Kidney (tissue), 14 donors: ENCODE results near the gene DCPS. TPM values are rescaled to one million over a fixed set of nuclear protein-coding genes. Genes with fewer than 3 reads are reported as not detected.

ENCODE experiments used
- DNase-seq, 5 donors: peaks; one replicate each; pipeline ENCODE4 v3.0.0-alpha.2; 2013 to 2020
- FAIRE-seq: peaks from 2 replicates; lab custom pipeline; 2012; peaks lifted over from hg19 to GRCh38; lab: Jason Lieb, UNC
- H3K27ac ChIP-seq, 2 donors: one replicate each; pipeline ENCODE4 v1.7.0; 2013; ENCODE audit warnings: low read depth in 2 of 2, low read length in 2 of 2, inconsistent platforms in 1 of 2
- H3K27me3 ChIP-seq: one replicate; pipeline ENCODE4 v1.7.1; 2013; ENCODE audit warnings: low read length, inconsistent platforms; ENCODE audit not compliant: control insufficient read depth, insufficient read depth
- H3K36me3 ChIP-seq, 3 donors: one replicate each; pipeline versions ENCODE4 v1.7.0 to v1.7.1; 2013; ENCODE audit warnings: low read length in 3 of 3, control low read depth in 1 of 3, inconsistent platforms in 1 of 3; ENCODE audit not compliant: insufficient read depth in 3 of 3, control insufficient read depth in 2 of 3
- H3K4me1 ChIP-seq, 3 donors: one replicate each; pipeline versions ENCODE4 v1.7.0 to v1.7.1; 2013; ENCODE audit warnings: low read length in 3 of 3, inconsistent platforms in 1 of 3, low read depth in 1 of 3; ENCODE audit not compliant: control insufficient read depth in 2 of 3, insufficient read depth in 2 of 3
- H3K4me3 ChIP-seq, 3 donors: one replicate each; pipeline versions ENCODE4 v1.7.0 to v1.8.1; 2013; ENCODE audit warnings: low read length in 3 of 3, control low read depth in 1 of 3, inconsistent platforms in 1 of 3
- H3K9ac ChIP-seq, 3 donors: one replicate each; pipeline versions ENCODE4 v1.7.0 to v1.7.1; 2013; ENCODE audit warnings: low read length in 3 of 3, control low read depth in 1 of 3, inconsistent platforms in 1 of 3
- H3K9me3 ChIP-seq, 3 donors: one replicate each; pipeline versions ENCODE4 v1.7.0 to v1.7.1; 2013; ENCODE audit warnings: low read length in 3 of 3, control low read depth in 1 of 3, inconsistent platforms in 1 of 3; ENCODE audit not compliant: control insufficient read depth in 2 of 3, insufficient read depth in 1 of 3
- intact Hi-C: fragments of 100-400 bp; cut with DNase I; formaldehyde crosslinking; loops from one replicate; pipeline ENCODE4 v1.11.1; 2022
- polyA plus RNA-seq: library from polyadenylated mRNA; stranded (reverse); fragments of 350-450 nt; fragmentation: Illumina TruSeq; extraction: RNeasy Lipid Tissue Mini Kit (QIAGEN cat#74804); gene quantifications from one replicate; pipeline ENCODE4 v1.2.3, GENCODE V29; 2014; ENCODE audit warnings: low read depth, low replicate concordance; ENCODE audit not compliant: insufficient read depth
- total RNA-seq: library from RNA; stranded (reverse); fragmentation: NEBNext Ultra II Directional; extraction: Animal tissue kit (Norgen Biotek cat#: 25700); gene quantifications from one replicate; pipeline ENCODE4 v1.2.1, GENCODE V29; 2021
- TF ChIP-seq, protein P1 (sequence below): IDR thresholded peaks from 3 replicates; pipeline ENCODE4 v1.5.1; 2012; ENCODE audit warnings: mild to moderate bottlenecking, moderate library complexity, borderline replicate concordance; ENCODE audit not compliant: insufficient read depth; ENCODE audit errors: extremely low read depth
- donor health status: control.
- donor health status: control.
- donor health status: control.
- donor health status: control.
- donor health status: control.
- donor health status: DM: yes; HTN: yes; CAD: no.
- donor health status: Normal renal cell carcinoma (clear cell type).

Gene DCPS
- total and polyA plus RNA-seq, 2 donors from 2014 or later = 23.9 to 24.2 TPM

GRCh38 chr11:126327281-126328000 is 23.6 kb downstream of the DCPS start:
- FAIRE-seq (no peak), DNase-seq (peak in 1 of 5 donors; percentile 90)
- intact Hi-C loops = no loop called here
- Histone ChIP-seq H3K4me1 (peaks cover 0 to 26% (median 6%) of the 10 kb centered on the region in 3 donors), H3K27ac (peak overlapping the region; percentile 90 to 92), H3K36me3 (no peaks in the 10 kb centered on the region), H3K4me3 (peak overlapping the region in 2 of 3 donors; percentile 21 to 40), H3K27me3 (no peaks in the 10 kb centered on the region), H3K9me3 (no peaks in the 10 kb centered on the region), H3K9ac (peak overlapping the region in 2 of 3 donors; percentile 76 to 78)
- TF ChIP-seq, protein P1, sequence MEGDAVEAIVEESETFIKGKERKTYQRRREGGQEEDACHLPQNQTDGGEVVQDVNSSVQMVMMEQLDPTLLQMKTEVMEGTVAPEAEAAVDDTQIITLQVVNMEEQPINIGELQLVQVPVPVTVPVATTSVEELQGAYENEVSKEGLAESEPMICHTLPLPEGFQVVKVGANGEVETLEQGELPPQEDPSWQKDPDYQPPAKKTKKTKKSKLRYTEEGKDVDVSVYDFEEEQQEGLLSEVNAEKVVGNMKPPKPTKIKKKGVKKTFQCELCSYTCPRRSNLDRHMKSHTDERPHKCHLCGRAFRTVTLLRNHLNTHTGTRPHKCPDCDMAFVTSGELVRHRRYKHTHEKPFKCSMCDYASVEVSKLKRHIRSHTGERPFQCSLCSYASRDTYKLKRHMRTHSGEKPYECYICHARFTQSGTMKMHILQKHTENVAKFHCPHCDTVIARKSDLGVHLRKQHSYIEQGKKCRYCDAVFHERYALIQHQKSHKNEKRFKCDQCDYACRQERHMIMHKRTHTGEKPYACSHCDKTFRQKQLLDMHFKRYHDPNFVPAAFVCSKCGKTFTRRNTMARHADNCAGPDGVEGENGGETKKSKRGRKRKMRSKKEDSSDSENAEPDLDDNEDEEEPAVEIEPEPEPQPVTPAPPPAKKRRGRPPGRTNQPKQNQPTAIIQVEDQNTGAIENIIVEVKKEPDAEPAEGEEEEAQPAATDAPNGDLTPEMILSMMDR = no peak

DNA sequence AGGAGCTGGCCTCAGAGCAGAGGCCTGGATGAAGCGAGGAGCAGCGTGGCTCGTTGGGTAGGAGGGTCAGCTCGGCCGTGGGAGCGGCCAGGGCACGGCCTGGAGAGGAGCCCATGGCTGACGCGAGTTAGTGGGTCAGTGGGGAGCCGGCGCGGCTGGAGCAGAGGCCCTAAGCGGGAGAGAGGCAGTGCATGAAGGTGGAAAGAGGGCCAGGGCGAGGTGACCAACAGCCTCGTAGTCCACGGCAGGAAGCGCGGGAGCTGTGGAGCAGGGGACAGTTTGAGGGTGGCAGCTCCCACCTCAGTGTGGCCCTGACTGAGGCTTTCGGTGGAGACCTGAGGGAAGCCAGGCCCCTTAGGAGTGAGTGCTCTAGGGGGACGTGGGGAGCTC is 24.1 kb downstream of the DCPS start:
- peak overlapping the region in 2 of 3 donors; percentile 76 to 78 for H3K9ac ChIP-seq
- peak in 1 of 5 donors; percentile 70 for DNase-seq
- no peak for FAIRE-seq

GRCh38 chr11:126328444-126328843 is 24.6 kb downstream of the DCPS start:
- H3K4me3 ChIP-seq = peak overlapping the region in 2 of 3 donors; percentile 40 to 43
- H3K36me3 ChIP-seq = no peaks in the 10 kb centered on the region
- peak overlapping the region in 1 of 3 donors; percentile 78 for H3K9ac ChIP-seq
- no peaks in the 10 kb centered on the region for H3K9me3 ChIP-seq
- intact Hi-C loops = no loop called here
- TF ChIP-seq, protein P1 = no peak
- peak overlapping the region; percentile 90 to 92 for H3K27ac ChIP-seq
- no peaks in the 10 kb centered on the region for H3K27me3 ChIP-seq
- FAIRE-seq = no peak
- DNase-seq = peak in 2 of 5 donors; percentile 33 to 77
- peaks cover 0 to 29% (median 6%) of the 10 kb centered on the region in 3 donors for H3K4me1 ChIP-seq

More for the DNA sequence above, 24.1 kb downstream of the DCPS start:
- Histone ChIP-seq H3K27me3 (no peaks in the 10 kb centered on the region), H3K4me3 (peak overlapping the region in 2 of 3 donors; percentile 21 to 40), H3K27ac (peak overlapping the region; percentile 90 to 92), H3K9me3 (no peaks in the 10 kb centered on the region), H3K4me1 (peaks cover 0 to 26% (median 6%) of the 10 kb centered on the region in 3 donors), H3K36me3 (no peaks in the 10 kb centered on the region)
- TF ChIP-seq, protein P1 = no peak
- intact Hi-C loops = no loop called here
